Prostate gland (tissue), 2 donors: ENCODE measurements around the gene PRKACB. TPM values are rescaled to one million over a fixed set of nuclear protein-coding genes. Genes with fewer than 3 reads are reported as not detected.
"Not testable (repeated sequence)": the region's sequence is repeated elsewhere in the genome, so short reads cannot be mapped to it uniquely, and the experiment has no call there.

Source experiments
- DNase-seq: peaks from one replicate; pipeline ENCODE4 v3.0.0-alpha.2; 2019; ENCODE audit warnings: low spot score
- H3K27ac ChIP-seq, 2 donors: fragments of 200-600 bp; sonication (generic); 2 replicates each; pipeline ENCODE4 v1.5.1; 2017 to 2019
- H3K27me3 ChIP-seq: fragments of 200-600 bp; sonication (generic); replicated peaks from 2 replicates; pipeline ENCODE4 v1.5.1; 2019; ENCODE audit not compliant: insufficient read depth
- H3K36me3 ChIP-seq, 2 donors: fragments of 200-600 bp; sonication (generic); 1 replicate in 1 of 2; 2 replicates in 1 of 2; pipeline versions ENCODE4 v1.5.1 to v1.8.1; 2017 to 2019
- H3K4me1 ChIP-seq: fragments of 200-600 bp; sonication (generic); replicated peaks from 2 replicates; pipeline ENCODE4 v1.5.1; 2019
- H3K4me3 ChIP-seq, 2 donors: fragments of 200-600 bp; sonication (generic); 2 replicates each; pipeline ENCODE4 v1.5.1; 2017 to 2019
- H3K9me3 ChIP-seq: fragments of 200-600 bp; sonication (generic); 2 replicates; pipeline ENCODE4 v1.5.1; 2017
- CTCF ChIP-seq, 4 experiments: fragments of 200-600 bp in 2 of 4; fragments of 450-650 bp in 2 of 4; sonication (generic) in 2 of 4; IDR thresholded peaks; 1 replicate in 3 of 4; 2 replicates in 1 of 4; pipeline ENCODE4 v1.5.1; 2016 to 2019; ENCODE audit warnings: antibody characterized with exemption in 4 of 4, mild to moderate bottlenecking in 2 of 4, moderate library complexity in 2 of 4
- POLR2A ChIP-seq: fragments of 450-650 bp; IDR thresholded peaks from one replicate; pipeline ENCODE4 v1.6.1; 2016; ENCODE audit warnings: antibody characterized with exemption, mild to moderate bottlenecking
- POLR2AphosphoS5 ChIP-seq: sonication (generic); formaldehyde crosslinking; IDR thresholded peaks from one replicate; pipeline ENCODE4 v1.6.1; 2017; ENCODE audit warnings: antibody characterized with exemption
- WGBS: methylation state at CpG from one replicate; pipeline ENCODE4 v1.1.5; 2018; 5-methylcytosine and 5-hydroxymethylcytosine counted together
- intact Hi-C: fragments of 100-400 bp; cut with DNase I; formaldehyde crosslinking; loops from one replicate; pipeline ENCODE4 v1.14.2; 2022
- total RNA-seq, 2 donors: library from RNA; depleted of rRNA; stranded (reverse); fragments of >200 nt; gene quantifications; one replicate each; pipeline ENCODE4 v1.1.0, GENCODE V29; 2016

The PRKACB gene
- total RNA-seq, 2 donors from 2014 or later: 24.7 to 29.3 TPM

DNA sequence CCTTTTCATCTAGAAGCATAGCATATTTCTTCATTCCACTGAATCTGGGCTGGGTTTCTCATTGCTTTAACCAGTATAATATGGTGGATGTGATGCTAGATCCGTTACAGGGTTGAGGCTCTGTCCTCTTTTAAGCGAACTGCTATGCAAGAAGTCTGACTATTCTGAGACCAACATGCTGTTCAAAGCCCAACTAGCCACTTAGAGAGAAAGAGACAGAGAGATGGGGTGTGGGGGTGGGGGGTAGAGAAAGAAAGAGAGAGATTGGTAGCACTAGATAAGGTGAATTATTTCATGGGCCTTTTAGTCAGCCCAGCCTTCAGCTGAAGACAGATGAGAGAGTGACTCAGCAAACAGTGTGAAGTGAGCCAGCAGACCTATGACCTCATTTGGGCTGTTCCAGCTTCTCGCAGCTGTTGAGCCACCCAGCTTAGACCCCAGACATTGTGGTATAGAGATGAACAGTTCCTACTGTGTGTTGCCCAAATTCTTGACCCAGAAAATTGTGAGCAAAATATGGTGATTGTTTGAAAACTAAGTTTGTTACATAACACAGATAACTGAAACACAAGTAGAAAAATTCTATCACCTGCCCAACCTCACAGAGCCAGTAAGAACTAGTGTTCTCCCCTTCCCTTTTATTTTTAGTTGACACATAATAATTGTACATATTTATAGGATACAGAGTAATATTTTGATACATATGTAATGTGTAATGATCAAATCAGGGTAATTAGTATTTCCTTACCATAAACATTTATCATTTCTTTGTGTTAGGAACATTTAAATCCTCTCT lies 40.7 kb upstream of the PRKACB start:
- H3K4me3 ChIP-seq: no peak overlapping the region
- no peak for DNase-seq
- no peaks in the 10 kb centered on the region for H3K9me3 ChIP-seq
- no peak for TF ChIP-seq CTCF (IDR thresholded peaks at IDR 0.05)
- no peak for TF ChIP-seq POLR2A
- no peak for TF ChIP-seq POLR2AphosphoS5
- H3K4me1 ChIP-seq: no peaks in the 10 kb centered on the region
- no peak overlapping the region for H3K27ac ChIP-seq
- H3K27me3 ChIP-seq: no peaks in the 10 kb centered on the region
- WGBS: 80% methylated on average over 3 of the region's 3 CpGs
- intact Hi-C loops: no loop called here
- no peaks in the 10 kb centered on the region for H3K36me3 ChIP-seq

- intact Hi-C loops, H3K27me3 ChIP-seq, DNase-seq, H3K4me3 ChIP-seq, H3K27ac ChIP-seq, H3K36me3 ChIP-seq, H3K4me1 ChIP-seq, H3K9me3 ChIP-seq: not testable (repeated sequence)
- 68% methylated on average over 1 of the region's 1 CpG for WGBS
Observed at GRCh38 chr1:84107538-84107937, 36.5 kb upstream of the PRKACB start.

DNA sequence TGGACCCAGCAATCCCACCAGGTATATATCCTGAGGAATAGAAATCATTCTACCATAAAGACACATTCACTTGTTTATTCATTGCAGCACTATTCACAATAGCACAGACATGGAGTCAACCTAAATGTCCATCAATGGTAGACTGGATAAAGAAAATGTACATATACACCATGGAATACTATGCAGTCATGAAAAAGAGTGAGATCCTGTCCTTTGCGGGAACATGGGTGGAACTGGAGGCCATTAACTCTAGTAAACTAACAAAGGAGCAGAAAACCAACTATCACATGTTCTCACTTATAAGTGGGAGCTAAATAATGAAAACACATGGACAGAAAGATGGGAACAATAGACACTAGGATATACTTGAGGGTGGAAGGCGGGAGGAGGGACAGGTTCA lies 36.1 kb upstream of the PRKACB start:
- no peaks in the 10 kb centered on the region for H3K27me3 ChIP-seq
- no peak for DNase-seq
- no peak overlapping the region for H3K27ac ChIP-seq
- H3K36me3 ChIP-seq: no peaks in the 10 kb centered on the region
- TF ChIP-seq POLR2A: no peak
- TF ChIP-seq CTCF (IDR thresholded peaks at IDR 0.05): no peak
- no peak for TF ChIP-seq POLR2AphosphoS5
- H3K4me3 ChIP-seq: no peak overlapping the region
- no peaks in the 10 kb centered on the region for H3K9me3 ChIP-seq
- 98% methylated on average over 2 of the region's 2 CpGs for WGBS
- H3K4me1 ChIP-seq: no peaks in the 10 kb centered on the region
- intact Hi-C loops: no loop called here

DNA sequence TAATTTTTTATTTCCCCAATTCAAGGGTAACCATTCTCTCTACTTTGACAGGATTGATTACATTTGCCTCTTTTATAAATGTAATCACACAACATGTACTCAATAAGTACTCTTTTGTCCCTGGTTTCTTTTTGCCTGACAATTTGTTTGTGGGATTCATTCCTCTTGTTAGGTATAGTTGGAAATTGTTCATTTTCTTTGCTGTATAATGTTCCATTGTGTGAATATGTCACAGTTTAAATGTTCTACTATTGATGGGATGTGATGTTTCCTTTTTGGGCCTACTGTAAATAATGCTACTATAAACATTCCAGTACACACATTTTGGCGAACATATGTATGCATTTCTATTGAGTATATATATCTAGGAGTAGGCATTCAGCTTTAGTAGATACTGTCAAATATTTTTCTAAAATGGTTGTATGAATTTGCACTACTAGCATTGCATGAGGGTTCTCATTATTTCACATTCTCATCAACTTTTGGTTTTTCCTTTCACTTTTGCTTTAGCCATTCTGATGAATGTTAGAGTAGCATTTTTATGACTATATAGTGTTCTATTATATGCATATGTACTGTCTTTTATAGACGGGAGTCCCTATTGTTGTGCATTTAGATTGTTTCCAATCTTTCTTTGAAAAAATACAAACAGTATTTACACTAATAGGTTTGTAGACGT lies 35.0 kb upstream of the PRKACB start:
- Histone ChIP-seq H3K36me3 (no peaks in the 10 kb centered on the region), H3K9me3 (no peaks in the 10 kb centered on the region), H3K4me1 (no peaks in the 10 kb centered on the region), H3K27ac (no peak overlapping the region), H3K27me3 (no peaks in the 10 kb centered on the region), H3K4me3 (no peak overlapping the region)
- no peak for TF ChIP-seq CTCF (IDR thresholded peaks at IDR 0.05)
- TF ChIP-seq POLR2A: no peak
- no peak for TF ChIP-seq POLR2AphosphoS5
- WGBS: 89% methylated on average over 3 of the region's 3 CpGs
- intact Hi-C loops: no loop called here
- DNase-seq: no peak

- Histone ChIP-seq H3K9me3 (no peaks in the 10 kb centered on the region), H3K36me3 (no peaks in the 10 kb centered on the region), H3K27ac (no peak overlapping the region), H3K4me1 (no peaks in the 10 kb centered on the region), H3K27me3 (no peaks in the 10 kb centered on the region), H3K4me3 (no peak overlapping the region)
- no peak for TF ChIP-seq CTCF (IDR thresholded peaks at IDR 0.05)
- no peak for TF ChIP-seq POLR2A
- TF ChIP-seq POLR2AphosphoS5: no peak
- WGBS: 91% methylated on average over 1 of the region's 1 CpG
- DNase-seq: no peak
- intact Hi-C loops: no loop called here
Observed at GRCh38 chr1:84110629-84111028, 33.4 kb upstream of the PRKACB start.
